ENCODE measurements around the gene ADRA2C. TPM values are rescaled to one million over a fixed set of nuclear protein-coding genes. Genes with fewer than 3 reads are reported as not detected.

The ADRA2C gene
- polyA plus RNA-seq, 2 of the 4 experiments (the other 2 are of a cell fraction) = 1.9 to 4.1 TPM

GRCh38 chr4:3781193-3781886 is 15.2 kb downstream of the ADRA2C start:
- TF ChIP-seq EP300 (IDR thresholded peaks at IDR 0.05) (no peak), CBX2 (IDR thresholded peaks at IDR 0.05; ENCODE audit: borderline replicate concordance, low read depth) (no peak), CTCF (IDR thresholded peaks at IDR 0.05) (no peak), HOXB5 (CRISPR knock-in tag; IDR thresholded peaks at IDR 0.05) (no peak), CHD4 (IDR thresholded peaks at IDR 0.05; ENCODE audit: borderline replicate concordance) (no peak), PHF8 (IDR thresholded peaks at IDR 0.05; ENCODE audit: borderline replicate concordance, low read depth) (no peak), USF2 (IDR thresholded peaks at IDR 0.05) (peak; percentile 61), HDAC2 (IDR thresholded peaks at IDR 0.05) (no peak)
- Histone ChIP-seq H3K27ac (no peak overlapping the region), H3K4me3 (no peak overlapping the region), H3K4me2 (no peak overlapping the region), H3K9me3 (no peaks in the 10 kb centered on the region), H3K4me1 (peaks cover 16% of the 10 kb centered on the region; the same call in 2 of the 3 replicates)
- WGBS (ENCODE audit: missing lambda C conversion rate) = 14% methylated on average over 13 of the region's 19 CpGs
- peak in 1 of 2 experiments; percentile 37; a peak in 4 of 6 replicates for ATAC-seq
- ChIA-PET CTCF (interaction anchor here (1.0 to 7.5 kb wide), 2 partner anchors 15 to 16 kb away, joined by 4 to 54 read pairs; partner anchors contain the start of gene ADRA2C), POLR2A (no interaction called here)
- peak; percentile 25 to 73 for DNase-seq (ENCODE audit: low read depth in 1 of 2, low spot score in 1 of 2)
- no peak for FAIRE-seq

GRCh38 chr4:3781997-3782930 is 16.1 kb downstream of the ADRA2C start:
- Histone ChIP-seq H3K4me1 (peaks cover 19% of the 10 kb centered on the region; the same call in 2 of the 3 replicates), H3K4me2 (no peak overlapping the region), H3K4me3 (no peak overlapping the region), H3K27ac (no peak overlapping the region), H3K9me3 (no peaks in the 10 kb centered on the region)
- FAIRE-seq (no peak), DNase-seq (ENCODE audit: low read depth in 1 of 2, low spot score in 1 of 2) (no peak), ATAC-seq (no peak)
- WGBS (ENCODE audit: missing lambda C conversion rate) = 89% methylated on average over 9 of the region's 25 CpGs
- CTCF ChIA-PET = interaction anchor here (0.9 to 7.5 kb wide), 8 partner anchors 10 to 160 kb away, joined by 3 to 54 read pairs (median 4); partner anchors contain the start of gene ADRA2C
- no peak for TF ChIP-seq E2F6 (IDR thresholded peaks at IDR 0.05; ENCODE audit: borderline replicate concordance, low read depth)
- TF ChIP-seq KDM1A (IDR thresholded peaks at IDR 0.05; ENCODE audit: low read depth) = no peak
- no peak for TF ChIP-seq CTCF (IDR thresholded peaks at IDR 0.05)
- no peak for TF ChIP-seq HES2 (IDR thresholded peaks at IDR 0.05)
- no peak for TF ChIP-seq FOSB (CRISPR knock-in tag; IDR thresholded peaks at IDR 0.05)
- TF ChIP-seq PHF8 (IDR thresholded peaks at IDR 0.05; ENCODE audit: borderline replicate concordance, low read depth) = no peak
- no peak for TF ChIP-seq RAD21 (conservative IDR thresholded peaks at IDR 0.05 in 1 of 2, IDR thresholded peaks at IDR 0.05 in 1 of 2)
- TF ChIP-seq NR3C1 (IDR thresholded peaks at IDR 0.05) = no peak
- TF ChIP-seq RARB (CRISPR knock-in tag; IDR thresholded peaks at IDR 0.05) = no peak
- TF ChIP-seq HOXB5 (CRISPR knock-in tag; IDR thresholded peaks at IDR 0.05) = no peak
- no peak for TF ChIP-seq NFE2L2 (conservative IDR thresholded peaks at IDR 0.05; ENCODE audit: low read length)
- no peak for TF ChIP-seq CEBPB (IDR thresholded peaks at IDR 0.05)
- TF ChIP-seq MAFK (IDR thresholded peaks at IDR 0.05; ENCODE audit: partially characterized antibody) = no peak
- no peak for TF ChIP-seq SMC3 (IDR thresholded peaks at IDR 0.05)
- POLR2A ChIA-PET = no interaction called here
